ENCODE data around the gene PAFAH1B1.
"Not testable (repeated sequence)": the region's sequence is repeated elsewhere in the genome, so short reads cannot be mapped to it uniquely, and the experiment has no call there.

PAFAH1B1 gene

DNA sequence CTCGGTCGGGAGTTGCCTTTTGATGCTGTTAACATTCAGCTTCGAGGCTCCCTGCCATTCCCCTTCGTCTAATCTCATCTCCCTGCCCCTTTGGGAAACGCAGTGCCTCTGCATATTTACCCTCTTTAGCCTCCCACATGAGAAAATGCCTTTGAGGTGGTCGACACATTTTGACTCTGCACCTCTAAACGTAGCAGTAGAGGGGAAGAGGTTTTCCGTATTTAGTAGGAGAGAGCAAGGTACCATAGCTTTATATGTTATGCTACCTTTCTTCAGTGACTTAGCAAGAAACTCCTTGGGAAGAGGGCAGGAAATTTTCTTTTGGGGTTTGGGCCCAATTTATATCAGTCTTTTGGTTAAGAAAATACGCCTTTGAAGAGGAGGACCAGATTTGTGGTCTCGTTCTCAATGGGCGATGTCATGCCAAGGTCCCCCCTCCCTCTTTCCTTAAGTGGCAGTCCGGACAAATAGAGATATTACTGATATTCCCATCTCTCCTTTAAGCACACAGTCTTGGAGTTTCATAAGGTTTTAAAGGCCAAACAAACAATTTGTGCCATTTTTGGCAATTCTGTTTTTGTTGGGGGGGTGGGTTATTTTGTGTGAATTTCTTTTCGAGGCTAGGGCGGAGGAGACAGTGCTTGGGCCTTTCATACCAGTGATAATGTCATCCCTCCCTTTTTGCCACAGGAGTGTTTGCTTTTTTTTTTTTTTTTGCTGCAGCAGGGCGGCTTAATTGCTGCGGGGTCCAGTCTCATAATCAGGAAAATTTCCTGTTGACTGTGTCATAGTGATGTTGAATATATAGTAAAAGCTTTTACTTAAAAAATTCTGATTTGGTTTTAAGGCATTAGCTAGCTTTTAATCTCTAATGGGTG is 1.5 kb downstream of the PAFAH1B1 start:
- no peak for DNase-seq

DNA sequence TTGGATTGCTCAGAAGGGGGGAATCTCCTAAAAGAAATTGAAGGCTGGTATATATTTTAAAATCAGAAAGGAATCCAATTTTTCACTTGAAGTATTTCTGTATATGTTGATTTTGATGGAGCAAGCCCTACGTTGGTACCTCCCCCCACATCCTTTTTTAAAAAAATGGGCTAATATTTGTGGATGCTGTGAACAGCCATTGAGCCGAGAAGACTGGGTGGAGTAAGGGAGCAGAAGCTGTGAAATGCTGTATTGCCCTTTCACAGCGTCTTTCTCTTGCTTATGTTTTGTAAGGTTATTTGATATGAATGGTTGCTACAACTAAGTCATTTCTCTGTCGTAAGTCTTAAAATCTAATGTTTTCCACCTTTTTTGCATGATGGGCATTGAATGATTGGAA is 2.3 kb downstream of the PAFAH1B1 start:
- no peak for DNase-seq

DNA sequence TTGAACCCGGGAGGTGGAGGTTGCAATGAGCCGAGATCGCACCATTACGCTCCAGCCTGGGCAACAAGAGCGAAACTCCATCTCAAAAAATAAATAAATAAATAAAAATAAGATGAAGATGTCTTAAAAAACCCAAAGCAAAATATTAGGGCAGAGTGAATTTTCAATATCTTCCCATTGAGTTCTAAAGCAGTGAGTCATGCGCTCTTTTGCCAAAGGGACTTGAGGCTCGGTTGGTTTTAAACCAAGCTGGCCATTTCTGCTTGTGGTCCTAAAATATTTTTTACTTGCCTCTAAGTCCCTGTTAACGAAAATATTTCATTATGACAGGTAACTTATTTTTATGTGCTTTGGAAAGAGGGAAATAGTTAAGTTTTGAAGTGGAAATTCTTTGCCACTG is 4.7 kb downstream of the PAFAH1B1 start:
- no peak for DNase-seq

DNA sequence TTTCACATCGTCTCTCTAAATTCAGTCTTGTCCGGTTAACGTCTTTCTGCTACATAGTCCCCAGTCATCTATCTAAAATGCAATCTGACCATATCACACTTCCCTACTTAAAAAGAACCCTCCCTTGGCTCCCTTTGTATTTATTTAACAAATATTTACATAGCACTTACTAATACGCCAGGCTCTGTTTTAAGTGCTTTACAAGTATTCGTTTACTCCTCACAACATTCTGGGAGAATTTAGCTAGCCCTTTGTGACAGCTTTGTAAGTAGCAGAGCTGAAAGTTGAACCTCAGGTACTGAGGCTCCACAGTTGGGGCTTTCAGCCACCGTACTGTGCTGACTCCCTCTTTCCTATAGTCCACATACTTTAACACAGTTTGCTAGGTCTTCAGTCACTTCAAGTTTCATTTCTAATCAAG is 9.2 kb downstream of the PAFAH1B1 start:
- no peak for DNase-seq

DNA sequence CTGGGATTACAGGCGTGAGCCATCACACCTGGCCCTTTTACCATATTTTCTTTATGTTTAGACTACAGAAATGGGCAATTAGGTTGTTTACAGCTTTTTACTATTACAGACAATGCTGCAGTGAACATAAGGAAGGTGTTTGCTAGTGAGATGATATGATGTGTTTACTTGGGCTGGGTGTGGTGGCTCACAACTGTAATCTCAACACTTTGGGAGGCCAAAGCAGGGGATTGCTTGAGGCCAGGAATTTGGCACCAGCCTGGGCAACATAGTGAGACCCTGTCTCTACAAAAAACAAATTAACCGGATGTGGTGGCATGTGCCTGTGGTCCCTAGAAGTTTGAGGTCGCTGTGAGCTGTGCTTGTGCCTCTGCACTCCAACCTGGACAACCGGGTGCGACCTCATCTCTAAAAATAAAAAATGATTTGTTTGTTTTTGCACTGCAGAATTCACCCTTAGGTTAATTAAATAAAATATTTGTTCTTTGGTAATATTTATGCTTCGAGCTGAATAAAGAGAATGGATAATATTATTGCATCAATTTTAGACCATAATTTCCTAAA is 15.0 kb downstream of the PAFAH1B1 start:
- no peak for DNase-seq

DNA sequence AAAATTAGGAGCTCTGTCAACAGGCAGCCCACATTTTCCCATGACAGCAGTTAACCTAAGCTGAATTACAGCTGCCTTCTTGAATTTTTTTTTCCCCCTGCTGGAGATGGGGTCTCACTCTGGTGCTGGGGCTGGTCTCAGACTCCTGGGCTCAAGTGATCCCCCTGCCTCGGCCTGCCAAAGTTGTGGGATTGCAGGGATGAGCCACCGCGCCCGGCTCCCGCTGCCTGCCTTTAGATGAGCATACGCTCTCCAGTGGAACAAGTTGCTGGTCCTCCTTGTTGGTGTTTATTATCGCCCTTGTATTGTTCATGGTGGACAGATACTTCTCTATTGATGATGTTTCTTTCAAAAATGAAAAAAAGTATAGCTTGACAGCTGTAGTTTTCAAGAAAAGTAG is 15.6 kb downstream of the PAFAH1B1 start:
- no peak for DNase-seq

DNA sequence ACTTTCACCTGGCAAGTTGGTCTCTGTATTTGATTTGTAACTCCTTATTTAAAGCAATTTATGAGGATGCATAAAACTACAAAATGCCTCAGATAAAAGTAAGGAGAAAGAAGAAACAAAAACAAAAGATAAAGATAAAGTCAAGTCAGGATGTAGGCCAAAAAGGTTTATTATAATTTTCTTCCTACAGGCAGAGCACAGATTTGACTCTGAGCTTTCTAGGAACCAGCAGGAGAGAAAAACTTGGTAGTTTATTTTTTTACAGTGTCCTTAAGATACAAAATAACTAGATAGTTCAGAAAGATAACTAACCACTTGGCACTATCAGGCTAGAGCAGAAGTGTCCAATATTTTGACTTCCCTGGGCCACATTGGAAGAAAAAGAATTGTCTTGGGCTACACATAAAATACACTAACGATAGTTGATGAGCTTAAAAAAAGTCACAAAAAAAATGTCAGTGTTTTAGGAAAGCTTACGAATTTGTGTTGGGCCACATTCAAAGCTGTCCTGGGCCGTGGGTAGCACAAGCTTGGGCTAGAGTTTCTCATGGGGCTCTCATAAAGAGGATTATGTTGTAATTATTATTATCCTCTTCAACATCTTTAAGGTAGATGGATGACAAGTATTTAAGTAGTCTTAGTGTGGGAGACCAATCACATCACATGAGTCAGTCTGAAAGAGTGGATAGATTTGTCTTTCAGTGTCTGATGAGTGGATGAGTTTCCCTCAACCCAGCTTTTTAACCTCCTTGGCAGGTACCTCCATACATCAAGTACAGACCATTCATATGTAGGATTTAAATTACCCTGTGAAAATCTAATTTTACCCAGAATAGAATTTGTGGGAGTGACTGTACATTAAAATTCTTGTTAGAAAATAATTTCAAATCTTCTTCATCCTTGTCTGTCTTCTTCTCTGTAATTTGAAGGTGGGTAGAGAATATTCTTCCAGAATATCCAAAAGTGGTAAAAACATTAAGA is 17.0 kb downstream of the PAFAH1B1 start:
- no peak for DNase-seq

DNA sequence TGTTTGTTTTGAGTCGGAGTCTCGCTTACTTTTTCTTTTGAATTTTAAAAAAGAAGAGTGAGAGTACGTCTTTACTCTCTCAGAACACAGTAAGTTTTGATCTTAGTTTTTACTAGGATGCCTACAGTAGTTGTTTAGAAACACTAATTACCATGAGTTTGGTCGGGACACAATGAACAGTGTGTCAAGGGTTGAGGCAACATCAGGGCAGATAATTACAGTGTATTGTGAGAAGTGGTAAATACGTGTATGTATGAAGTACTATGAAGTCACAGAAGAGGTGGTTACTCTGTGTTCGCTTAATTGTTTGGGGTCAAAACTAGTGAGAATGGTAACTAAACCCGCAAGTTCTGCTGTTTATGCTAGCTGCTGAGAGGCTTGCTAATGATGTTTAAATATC is 18.2 kb downstream of the PAFAH1B1 start:
- DNase-seq = no peak

DNA sequence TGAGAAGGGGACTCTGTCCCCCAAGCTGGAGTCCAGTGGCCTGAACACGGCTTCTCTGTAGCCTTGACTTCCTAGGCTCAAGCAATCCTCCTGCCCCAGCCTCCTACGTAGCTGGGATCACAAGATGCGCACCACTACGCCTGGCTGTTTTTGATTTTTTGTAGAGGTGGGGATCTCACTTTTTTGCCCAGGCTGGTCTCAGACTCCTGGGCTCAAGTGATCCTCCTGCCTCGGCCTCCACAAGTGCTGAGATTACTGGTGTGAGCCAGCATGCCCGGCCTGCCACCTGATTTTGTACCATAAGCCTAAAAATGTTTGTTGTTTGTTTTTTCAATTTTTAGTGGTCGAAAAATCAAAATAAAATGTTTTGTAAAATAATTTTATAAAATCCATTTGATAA is 19.2 kb downstream of the PAFAH1B1 start:
- DNase-seq = no peak

DNA sequence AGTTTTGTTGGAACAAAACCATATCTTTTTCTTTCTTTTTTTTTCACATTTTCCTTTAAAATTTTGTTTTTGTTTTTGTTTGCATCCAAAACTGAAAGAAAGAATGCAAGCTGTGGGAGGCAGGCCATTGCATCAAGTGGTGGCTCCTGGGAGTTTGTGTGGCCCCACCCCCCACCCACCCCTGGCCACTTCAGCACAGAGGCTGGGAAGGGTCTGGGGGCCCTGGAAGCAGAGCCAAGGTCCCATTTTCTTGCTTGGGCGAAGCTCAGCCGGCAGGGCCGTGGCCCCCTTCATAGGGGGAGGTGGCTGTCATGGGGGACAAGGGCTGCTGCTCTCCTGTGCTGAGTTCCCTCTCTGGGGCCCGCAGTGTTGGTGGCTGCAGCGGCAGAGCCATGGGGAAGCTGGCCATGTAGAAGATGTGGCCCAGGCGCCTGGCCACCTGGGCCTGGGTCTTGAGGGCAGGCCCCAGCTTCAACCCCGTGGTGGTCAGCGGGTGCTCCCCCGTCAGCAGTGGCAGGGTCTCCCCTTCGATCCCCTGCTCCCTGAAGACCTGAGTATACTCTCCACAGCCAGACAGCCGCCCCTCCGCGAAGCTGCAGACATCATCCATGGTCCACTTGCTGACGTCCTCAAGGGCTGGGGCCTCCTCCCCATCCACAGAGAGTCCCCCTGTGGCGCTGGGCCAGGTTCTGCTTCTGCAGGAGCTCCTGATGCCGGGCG is 19.8 kb downstream of the PAFAH1B1 start:
- no peak for DNase-seq

DNA sequence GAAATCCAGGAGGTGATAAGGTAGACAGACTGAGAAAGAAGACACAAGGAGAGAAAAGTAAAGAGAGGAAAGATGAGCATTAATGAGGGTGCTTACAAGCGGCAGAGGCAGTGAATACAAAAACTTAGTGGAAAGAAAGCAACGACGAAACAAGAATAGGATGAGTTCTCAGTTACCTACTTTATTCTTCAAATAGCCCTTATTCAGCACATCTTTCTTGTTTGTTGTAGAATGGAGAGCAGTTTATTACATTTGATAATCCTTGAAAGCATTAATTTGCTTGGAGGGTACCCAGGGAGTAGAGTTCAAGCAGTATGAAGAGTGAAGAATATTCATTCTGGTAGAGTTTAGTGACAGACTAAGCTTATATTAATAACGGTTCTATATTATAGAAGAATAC is 22.4 kb downstream of the PAFAH1B1 start:
- no peak for DNase-seq

DNA sequence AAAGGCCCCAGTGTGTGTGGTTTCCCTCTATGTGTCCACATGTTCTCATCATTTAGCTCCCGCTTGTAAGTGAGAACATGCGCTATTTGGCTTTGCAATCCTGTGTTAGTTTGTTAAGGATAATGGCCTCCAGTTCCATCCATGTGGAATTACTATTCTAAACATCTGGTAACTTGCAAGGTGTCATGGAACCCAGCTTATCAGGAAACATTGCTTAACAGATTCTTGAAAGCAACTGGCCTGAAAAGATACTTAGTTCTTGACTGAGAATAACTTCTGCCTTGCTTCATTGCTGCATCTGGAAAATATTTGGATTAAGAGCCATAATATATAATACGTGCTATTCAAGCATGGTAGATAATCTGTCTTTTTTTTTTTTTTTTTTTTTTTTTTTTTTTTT is 27.8 kb downstream of the PAFAH1B1 start:
- DNase-seq = no peak

DNA sequence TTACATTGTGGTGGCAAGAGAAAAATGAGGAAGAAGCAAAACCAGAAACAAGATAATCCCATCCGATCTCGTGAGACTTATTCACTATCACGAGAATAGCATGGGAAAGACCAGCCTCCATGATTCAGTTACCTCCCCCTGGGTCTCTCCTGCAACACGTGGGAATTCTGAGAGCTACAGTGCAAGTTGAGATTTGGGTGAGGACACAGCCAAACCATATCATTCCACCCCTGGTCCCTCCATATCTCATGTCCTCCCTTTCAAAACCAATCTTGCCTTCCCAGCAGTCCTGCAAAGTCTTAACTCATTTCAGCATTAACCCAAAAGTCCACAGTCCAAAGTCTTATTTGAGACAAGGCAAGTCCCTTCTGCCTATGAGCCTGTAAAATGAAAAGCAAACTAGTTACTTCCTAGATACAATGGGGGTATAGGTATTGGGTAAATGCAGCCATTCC is 28.5 kb downstream of the PAFAH1B1 start:
- not testable (repeated sequence) for DNase-seq

DNA sequence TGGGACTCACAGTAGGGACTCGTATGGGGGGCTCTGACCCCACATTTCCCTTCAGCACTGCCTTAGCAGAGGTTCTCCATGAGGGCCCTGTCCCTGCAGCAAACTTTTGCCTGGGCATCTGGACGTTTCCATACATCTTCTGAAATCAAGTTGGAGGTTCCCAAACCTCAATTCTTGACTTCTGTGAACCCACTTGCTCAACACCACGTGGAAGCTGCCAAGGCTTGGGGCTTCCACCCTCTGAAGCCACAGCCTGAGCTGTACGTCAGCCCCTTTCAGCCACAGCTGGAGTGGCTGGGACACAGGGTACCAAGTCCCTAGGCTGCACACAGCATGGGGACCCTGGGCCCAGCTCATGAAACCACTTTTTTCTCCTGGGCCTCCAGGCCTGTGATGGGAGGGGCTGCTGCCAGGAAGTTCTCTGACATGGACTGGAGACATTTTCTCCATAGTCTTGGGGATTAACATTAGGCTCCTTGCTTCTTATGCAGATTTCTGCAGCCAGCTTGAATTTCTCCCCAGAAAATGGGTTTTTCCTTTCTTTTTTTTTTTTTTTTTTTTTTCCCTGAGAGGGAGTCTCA is 29.4 kb downstream of the PAFAH1B1 start:
- DNase-seq = not testable (repeated sequence)

DNA sequence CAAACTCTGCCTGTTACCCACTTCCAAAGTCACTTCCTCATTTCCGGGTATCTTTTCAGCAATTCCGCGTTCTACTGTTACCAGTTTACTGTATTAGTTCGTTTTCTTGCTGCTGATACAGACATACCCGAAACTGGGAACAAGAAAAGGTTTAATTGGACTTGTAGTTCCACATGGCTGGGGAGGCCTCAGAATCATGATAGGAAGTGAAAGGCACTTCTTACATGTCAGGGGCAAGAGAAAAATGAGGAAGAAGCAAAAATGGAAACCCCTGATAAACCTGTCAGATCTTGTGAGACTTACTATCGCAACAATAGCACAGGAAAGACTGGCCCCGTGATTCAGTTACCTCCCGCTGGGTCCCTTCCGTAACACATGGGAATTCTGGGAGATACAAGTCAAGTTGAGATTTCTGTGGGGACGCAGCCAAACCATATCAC is 30.9 kb downstream of the PAFAH1B1 start:
- DNase-seq = no peak

DNA sequence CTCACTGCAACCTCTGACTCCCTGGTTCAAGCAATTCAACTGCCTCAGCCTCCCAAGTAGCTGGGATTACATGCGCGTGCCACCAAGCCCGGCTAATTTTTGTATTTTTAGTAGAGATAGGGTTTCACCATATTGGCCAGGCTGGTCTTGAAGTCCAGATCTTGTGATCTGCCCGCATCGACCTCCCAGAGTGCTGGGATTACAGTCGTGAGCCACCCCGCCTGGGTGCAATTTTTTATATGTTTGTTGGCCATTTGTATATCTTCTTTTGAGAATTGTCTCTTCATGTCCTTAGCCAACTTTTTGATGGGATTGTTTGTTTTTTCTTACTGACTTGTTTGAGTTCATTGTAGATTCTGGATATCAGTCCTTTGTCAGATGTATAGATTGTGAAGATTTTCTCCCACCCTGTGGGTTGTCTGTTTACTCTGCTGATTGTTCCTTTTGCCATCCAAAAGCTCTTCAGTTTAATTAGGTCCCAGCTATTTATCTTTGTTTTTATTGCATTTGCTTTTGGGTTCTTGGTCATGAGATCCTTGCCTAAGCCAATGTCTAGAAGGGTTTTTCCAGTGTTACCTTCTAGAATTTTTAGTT is 33.3 kb downstream of the PAFAH1B1 start:
- not testable (repeated sequence) for DNase-seq

DNA sequence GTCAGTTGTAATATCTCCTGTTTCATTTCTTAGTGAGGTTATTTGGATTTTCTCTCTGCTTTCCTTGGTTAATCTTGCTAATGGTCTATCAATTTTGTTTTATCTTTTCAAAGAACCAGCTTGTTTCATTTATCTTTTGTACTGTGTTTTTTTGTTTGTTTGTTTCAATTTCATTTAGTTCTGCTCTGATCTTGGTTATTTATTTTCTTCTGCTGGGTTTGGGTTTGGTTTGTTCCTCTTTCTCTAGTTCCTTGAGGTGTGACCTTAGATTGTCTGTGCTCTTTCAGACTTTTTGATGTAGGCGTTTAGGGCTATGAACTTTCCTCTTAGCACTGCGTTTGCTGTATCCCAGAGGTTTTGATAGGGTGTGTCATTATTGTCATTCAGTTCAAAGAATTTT is 35.5 kb downstream of the PAFAH1B1 start:
- DNase-seq = not testable (repeated sequence)

DNA sequence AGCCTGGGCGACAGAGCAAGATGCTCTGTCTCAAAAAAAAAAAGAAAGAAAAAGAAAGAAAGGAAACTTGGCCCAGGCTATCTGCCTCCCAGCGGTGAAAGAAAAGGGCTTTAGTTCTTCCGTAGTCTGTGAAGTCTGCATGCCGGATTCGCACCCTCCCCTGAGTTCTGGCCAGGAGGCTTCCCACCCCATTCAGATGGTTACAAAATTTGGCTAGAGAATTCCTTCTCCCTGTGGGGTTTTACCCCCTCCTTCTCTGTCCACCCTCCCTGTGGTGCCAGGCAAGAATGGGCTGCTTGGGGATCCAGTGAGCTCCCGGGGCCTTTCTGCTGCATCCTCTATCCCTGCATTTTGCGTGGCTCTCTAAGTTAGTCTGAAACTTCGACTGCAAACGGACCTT is 37.8 kb downstream of the PAFAH1B1 start:
- no peak for DNase-seq

DNA sequence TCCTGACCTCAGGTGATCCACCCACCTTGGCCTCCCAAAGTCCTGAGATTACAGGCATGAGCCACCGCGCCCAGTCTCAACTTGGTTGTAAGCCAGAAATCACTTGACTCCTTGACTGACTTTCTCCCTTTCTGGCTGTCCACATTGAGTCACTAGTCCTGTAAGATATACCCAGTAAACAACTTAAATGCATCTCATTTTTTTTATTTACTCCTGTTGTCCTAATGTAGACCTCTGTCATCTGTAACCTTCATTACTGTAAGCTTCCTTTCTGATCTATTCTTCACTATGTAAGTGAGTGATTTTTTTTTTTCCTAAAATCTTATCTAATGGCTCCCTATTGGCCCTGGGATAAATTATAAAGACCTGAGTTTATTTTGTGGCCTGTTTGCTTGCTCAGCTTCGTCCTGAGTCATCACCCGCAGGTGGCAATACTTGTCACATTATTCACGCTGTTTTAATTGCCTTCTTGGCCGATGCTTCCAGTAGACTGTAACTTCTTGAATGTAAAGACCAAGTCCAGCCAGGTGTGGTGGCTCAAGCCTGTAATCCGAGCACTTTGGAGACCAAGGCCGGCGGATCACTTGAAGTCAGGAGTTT is 41.0 kb downstream of the PAFAH1B1 start:
- no peak for DNase-seq

DNA sequence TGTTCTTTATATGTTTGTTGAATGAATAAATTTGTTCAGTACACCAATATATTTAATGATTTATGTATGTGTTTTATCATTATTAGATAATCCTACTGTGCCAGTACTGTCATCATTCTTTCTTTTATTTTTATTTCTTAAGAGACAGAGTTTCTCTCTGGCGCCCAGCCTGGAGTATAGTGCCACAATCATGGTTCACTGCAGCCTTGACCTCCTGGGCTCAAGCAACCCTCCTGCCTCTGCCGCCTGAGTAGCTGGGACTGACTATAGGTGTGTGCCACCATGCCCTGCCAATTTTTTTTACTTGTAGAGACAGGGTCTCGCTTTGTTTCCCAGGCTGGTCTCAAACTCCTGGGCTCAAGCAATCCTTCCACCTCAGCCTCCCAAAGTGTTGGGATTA is 41.8 kb downstream of the PAFAH1B1 start:
- no peak for DNase-seq

DNA sequence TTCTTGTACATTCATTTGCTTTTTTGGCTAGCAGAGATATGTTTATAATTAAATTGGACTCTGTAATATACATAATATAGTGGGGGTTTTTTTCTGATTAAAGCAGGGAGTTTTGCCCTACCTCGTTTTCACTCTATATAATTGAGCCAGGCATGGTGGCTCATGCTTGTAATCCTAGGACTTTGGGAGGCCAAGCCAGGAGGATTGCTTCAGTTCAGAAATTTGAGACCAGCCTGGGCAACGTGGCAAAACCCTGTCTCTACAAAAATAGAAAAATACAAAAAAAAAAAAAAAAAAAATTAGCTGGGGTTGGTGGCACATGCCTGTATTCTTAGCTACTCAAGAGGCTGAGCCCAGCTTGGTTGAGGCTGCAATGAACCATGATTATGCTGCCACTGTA is 42.2 kb downstream of the PAFAH1B1 start:
- no peak for DNase-seq
